ENCODE measurements around the gene WNT3. TPM values are rescaled to one million over a fixed set of nuclear protein-coding genes. Genes with fewer than 3 reads are reported as not detected.

WNT3 gene
- total RNA-seq, 1 donor from 2014 or later = 3.3 TPM

- H3K27me3 ChIP-seq = peaks cover 8% of the 10 kb centered on the region
- peak overlapping the region; percentile 57 for H3K4me3 ChIP-seq
- H3K9me3 ChIP-seq = no peaks in the 10 kb centered on the region
- peak overlapping the region; percentile 47 for H3K27ac ChIP-seq
- intact Hi-C loops (cut with DNase I) = no loop called here
- no peak for ATAC-seq
- DNase-seq = no peak
- peaks cover 7% of the 10 kb centered on the region for H3K4me1 ChIP-seq
- no peaks in the 10 kb centered on the region for H3K36me3 ChIP-seq
- no peak for TF ChIP-seq CTCF (IDR thresholded peaks at IDR 0.05)
Observed at GRCh38 chr17:46772475-46773220, 45.8 kb downstream of the WNT3 start.

- intact Hi-C loops (cut with DNase I) = no loop called here
- peak; percentile 85 for DNase-seq
- Histone ChIP-seq H3K4me1 (peaks cover 7% of the 10 kb centered on the region), H3K27me3 (peaks cover 8% of the 10 kb centered on the region), H3K9me3 (no peaks in the 10 kb centered on the region), H3K27ac (peak overlapping the region; percentile 47), H3K36me3 (no peaks in the 10 kb centered on the region), H3K4me3 (peak overlapping the region; percentile 57)
- TF ChIP-seq CTCF (IDR thresholded peaks at IDR 0.05) = no peak
- ATAC-seq = peak; percentile 52
Observed at GRCh38 chr17:46771561-46772474, 46.7 kb downstream of the WNT3 start.

GRCh38 chr17:46770818-46771560 lies 47.5 kb downstream of the WNT3 start:
- H3K9me3 ChIP-seq = no peaks in the 10 kb centered on the region

GRCh38 chr17:46770439-46770817 lies 48.1 kb downstream of the WNT3 start:
- ATAC-seq = no peak
- Histone ChIP-seq H3K27me3 (peaks cover 8% of the 10 kb centered on the region), H3K4me3 (peak overlapping the region; percentile 51)

More at GRCh38 chr17:46770818-46771560, 47.5 kb downstream of the WNT3 start:
- ATAC-seq (peak; percentile 67), DNase-seq (peak; percentile 80)
- Histone ChIP-seq H3K36me3 (no peaks in the 10 kb centered on the region), H3K27ac (peak overlapping the region; percentile 42), H3K4me3 (peak overlapping the region; percentile 51), H3K27me3 (peaks cover 8% of the 10 kb centered on the region), H3K4me1 (peaks cover 7% of the 10 kb centered on the region)
- no peak for TF ChIP-seq CTCF (IDR thresholded peaks at IDR 0.05)
- intact Hi-C loops (cut with DNase I) = no loop called here

More at GRCh38 chr17:46770439-46770817, 48.1 kb downstream of the WNT3 start:
- Histone ChIP-seq H3K9me3 (no peaks in the 10 kb centered on the region), H3K4me1 (peaks cover 7% of the 10 kb centered on the region), H3K27ac (no peak overlapping the region), H3K36me3 (no peaks in the 10 kb centered on the region)
- TF ChIP-seq CTCF (IDR thresholded peaks at IDR 0.05) = no peak
- DNase-seq = no peak
- intact Hi-C loops (cut with DNase I) = no loop called here
